ENCODE results near the gene FAM184A. TPM values are rescaled to one million over a fixed set of nuclear protein-coding genes. Genes with fewer than 3 reads are reported as not detected.

Gene FAM184A
- total and polyA plus RNA-seq, 2 of the 8 experiments (the other 6 are each of a cell fraction or from before 2014, with no cell fraction given), result 6.3 to 11.3 TPM

- Histone ChIP-seq H4K5ac (ENCODE audit: insufficient read length, low read depth, low read length) (no peak overlapping the region), H4K20me1 (replicated peaks in 1 of 2; ENCODE audit: control insufficient read depth in 1 of 2, insufficient read depth in 2 of 2, low read length in 2 of 2) (no peaks in the 10 kb centered on the region), H2BK5ac (ENCODE audit: low read depth, low read length) (no peak overlapping the region), H2BK15ac (ENCODE audit: low read length) (no peak overlapping the region), H4K8ac (ENCODE audit: extremely low read depth, insufficient read depth, low read length) (no peak overlapping the region), H3K23me2 (ENCODE audit: low read depth, low read length) (0 out of 2 replicates have a peak, but pooled peaks cover 2% of the 10 kb centered on the region), H3K56ac (replicated peaks; ENCODE audit: insufficient read length, low read depth, low read length) (no peak overlapping the region), H3K9me3 (ENCODE audit: insufficient read depth in 2 of 2, low read depth in 1 of 2, low read length in 1 of 2) (no peaks in the 10 kb centered on the region), H3K79me2 (ENCODE audit: control insufficient read depth in 1 of 2, insufficient read depth in 2 of 2, low read length in 2 of 2) (no peaks in the 10 kb centered on the region), H3K4me1 (replicated peaks in 1 of 4; ENCODE audit: control insufficient read depth in 3 of 4, insufficient read depth in 4 of 4, low read length in 3 of 4) (peaks cover 0 to 3% (median 0%) of the 10 kb centered on the region in 4 experiments; a peak in 1 of 7 replicates), H3K27me3 (replicated peaks in 1 of 4; ENCODE audit: control insufficient read depth in 3 of 4, extremely low read depth in 1 of 4, insufficient read depth in 3 of 4, low read length in 3 of 4) (no peaks in the 10 kb centered on the region), H3K14ac (ENCODE audit: insufficient read length) (no peak overlapping the region), H3K79me1 (ENCODE audit: low read depth, low read length) (no peaks in the 10 kb centered on the region), H2BK120ac (replicated peaks; ENCODE audit: low read depth, low read length) (no peak overlapping the region), H3K4me3 (ENCODE audit: extremely low read depth in 1 of 4, insufficient read depth in 2 of 4, low read depth in 3 of 4, low read length in 4 of 4) (no peak overlapping the region; a peak in 1 of 8 replicates), H2AFZ (ENCODE audit: low read length) (no peak overlapping the region), H3K4me2 (ENCODE audit: insufficient read depth in 1 of 2, low read depth in 2 of 2, low read length in 2 of 2) (no peak overlapping the region), H2BK20ac (ENCODE audit: low read length) (no peak overlapping the region), H3K9ac (replicated peaks in 1 of 4; ENCODE audit: extremely low read depth in 1 of 4, low read depth in 3 of 4, low read length in 3 of 4) (no peak overlapping the region), H3K27ac (ENCODE audit: low read depth, low read length) (no peak overlapping the region), H3K18ac (ENCODE audit: extremely low read depth, low read length) (no peak overlapping the region), H2AK5ac (ENCODE audit: low read depth, low read length) (no peak overlapping the region), H4K91ac (replicated peaks; ENCODE audit: insufficient read length, low read length) (no peak overlapping the region), H2BK12ac (ENCODE audit: low read depth, low read length) (no peak overlapping the region), H3K23ac (ENCODE audit: insufficient read length) (no peak overlapping the region), H3K36me3 (ENCODE audit: control insufficient read depth in 2 of 4, insufficient read depth in 4 of 4, low read length in 3 of 4) (no peaks in the 10 kb centered on the region), H3K4ac (replicated peaks; ENCODE audit: insufficient read length, low read depth, low read length) (no peak overlapping the region)
- 68% methylated on average over 5 of the region's 5 CpGs; no CpG with 5 or more reads in 1 of the 2 experiments for WGBS, 2 experiments (ENCODE audit: extremely low coverage in 1 of 2, insufficient coverage in 1 of 2, insufficient read length in 1 of 2, insufficient replicate concordance in 2 of 2, low coverage in 1 of 2, low lambda C conversion rate in 2 of 2, missing lambda C conversion rate in 1 of 2)
- POLR2A ChIA-PET (ENCODE audit: partially characterized antibody), result interaction anchor here (1.2 to 2.3 kb wide), 2 partner anchors 8 to 12 kb away, joined by 4 to 5 read pairs; no protein-coding TSS in a partner anchor
- CTCF ChIA-PET (ENCODE audit: partially characterized antibody), result interaction anchor here (0.7 to 1.6 kb wide), 6 partner anchors 9 to 1157 kb away, joined by 3 to 9 read pairs (median 3); partner anchors contain the start of gene FAM184A
- no peak for DNase-seq (ENCODE audit: low read depth in 1 of 2, low spot score in 2 of 2)
- no peak for FAIRE-seq
- TF ChIP-seq E2F6 (IDR thresholded peaks at IDR 0.05) (no peak), CBX5 (IDR thresholded peaks at IDR 0.05; ENCODE audit: low read depth, low read length) (no peak), TEAD4 (IDR thresholded peaks at IDR 0.05; ENCODE audit: low read depth, low read length) (no peak), ZNF274 (IDR thresholded peaks at IDR 0.05; ENCODE audit: borderline replicate concordance, extremely low read depth, low read length) (no peak), BCL11A (IDR thresholded peaks at IDR 0.05; ENCODE audit: low read depth in 2 of 2, low read length in 2 of 2) (no peak), EZH2 (IDR thresholded peaks at IDR 0.05; ENCODE audit: low read depth, low read length, severe bottlenecking) (no peak), NANOG (IDR thresholded peaks at IDR 0.05; ENCODE audit: insufficient read depth, low read depth, low read length, poor library complexity, severe bottlenecking) (no peak), USF2 (IDR thresholded peaks at IDR 0.05; ENCODE audit: low read length) (no peak), SIRT6 (IDR thresholded peaks at IDR 0.05; ENCODE audit: low read length) (no peak), SAP30 (IDR thresholded peaks at IDR 0.05; ENCODE audit: insufficient read depth, insufficient replicate concordance, low read length) (no peak), HDAC2 (IDR thresholded peaks at IDR 0.05; ENCODE audit: borderline replicate concordance in 1 of 2, low read depth in 2 of 2, low read length in 2 of 2) (no peak)
Observed at GRCh38 chr6:119036081-119036480, 42.4 kb downstream of the FAM184A start.
